ENCODE measurements around the gene MARCHF10.

- TF ChIP-seq RCOR1 (IDR thresholded peaks at IDR 0.05; ENCODE audit: insufficient replicate concordance, low read length) (no peak), CTCF (conservative IDR thresholded peaks at IDR 0.05; ENCODE audit: low read depth, low read length) (no peak), POLR2A (IDR thresholded peaks at IDR 0.05; ENCODE audit: low read depth, low read length) (no peak)
These were observed 139.9 kb downstream of the MARCHF10 start for GRCh38 chr17:62668091-62668804.

Data from IMR-90 (cell line).